Subcutaneous abdominal adipose tissue (tissue), 5 donors: ENCODE measurements around the gene ACTL8.

Experiments used
- H3K27ac ChIP-seq: one replicate; pipeline ENCODE4 v1.7.0; 2013; ENCODE audit warnings: low read depth, mild to moderate bottlenecking, inconsistent platforms, low read length, moderate library complexity
- H3K27me3 ChIP-seq, 5 donors: one replicate each; pipeline ENCODE4 v1.7.0; 2013; ENCODE audit warnings: low read length in 5 of 5, inconsistent platforms in 1 of 5; ENCODE audit not compliant: control insufficient read depth in 5 of 5, insufficient read depth in 4 of 5
- H3K36me3 ChIP-seq, 5 donors: one replicate each; pipeline ENCODE4 v1.7.0; 2013; ENCODE audit warnings: low read length in 5 of 5; ENCODE audit not compliant: control insufficient read depth in 5 of 5, insufficient read depth in 5 of 5
- H3K4me1 ChIP-seq, 5 donors: one replicate each; pipeline ENCODE4 v1.7.0; 2013; ENCODE audit warnings: low read length in 5 of 5, mild to moderate bottlenecking in 3 of 5, moderate library complexity in 1 of 5; ENCODE audit not compliant: control insufficient read depth in 5 of 5, insufficient read depth in 5 of 5
- H3K4me3 ChIP-seq, 5 donors: one replicate each; pipeline ENCODE4 v1.7.0; 2013; ENCODE audit warnings: low read length in 5 of 5, low read depth in 1 of 5
- H3K9ac ChIP-seq, 5 donors: one replicate each; pipeline ENCODE4 v1.7.0; 2013; ENCODE audit warnings: low read length in 5 of 5, mild to moderate bottlenecking in 4 of 5, moderate library complexity in 3 of 5
- H3K9me3 ChIP-seq, 5 donors: one replicate each; pipeline ENCODE4 v1.7.0; 2013; ENCODE audit warnings: low read length in 5 of 5; ENCODE audit not compliant: control insufficient read depth in 5 of 5
- donor health status: healthy.
- donor health status: healthy.
- donor health status: healthy.
- donor health status: healthy.
- donor health status: healthy.

ACTL8 gene

DNA sequence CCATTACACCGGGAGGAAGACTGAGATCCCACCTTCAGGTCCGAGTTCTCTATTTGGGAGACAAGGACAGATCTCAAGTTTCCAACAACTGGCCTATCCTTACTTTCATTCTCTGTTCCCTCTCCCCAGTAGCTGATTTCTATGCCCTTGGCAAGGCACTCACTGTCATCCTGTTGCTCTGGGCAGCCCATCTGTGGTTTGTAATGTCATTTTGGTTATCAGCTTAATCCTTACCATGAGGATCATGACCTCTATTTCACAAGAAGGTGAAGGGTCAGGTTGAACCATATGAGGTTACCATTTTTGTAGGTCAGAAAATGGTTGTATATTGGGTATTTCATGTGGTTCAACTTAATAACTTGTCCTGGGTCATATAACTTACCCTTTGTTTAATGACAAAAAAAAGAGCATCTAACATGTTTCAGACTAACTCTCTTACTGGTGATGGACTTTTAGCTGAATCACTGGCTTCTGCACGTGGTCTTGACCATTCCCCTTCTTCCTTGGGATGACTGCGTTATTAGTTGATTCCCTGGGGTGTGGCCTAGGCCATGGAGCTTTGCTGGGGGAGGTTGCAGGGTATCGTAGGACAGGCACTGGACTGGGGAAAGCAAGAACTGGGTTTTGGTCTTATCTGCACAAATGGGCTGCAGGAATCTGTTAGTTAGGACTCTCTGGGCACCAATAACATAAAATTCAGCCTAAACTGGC is 120.2 kb downstream of the ACTL8 start:
- peaks cover 0 to 17% (median 14%) of the 10 kb centered on the region in 5 donors for H3K27me3 ChIP-seq
- peaks cover 0 to 4% (median 0%) of the 10 kb centered on the region in 5 donors for H3K9me3 ChIP-seq
- H3K36me3 ChIP-seq = no peaks in the 10 kb centered on the region
- no peak overlapping the region for H3K27ac ChIP-seq
- no peak overlapping the region for H3K4me3 ChIP-seq
- H3K9ac ChIP-seq = no peak overlapping the region
- no peaks in the 10 kb centered on the region for H3K4me1 ChIP-seq

DNA sequence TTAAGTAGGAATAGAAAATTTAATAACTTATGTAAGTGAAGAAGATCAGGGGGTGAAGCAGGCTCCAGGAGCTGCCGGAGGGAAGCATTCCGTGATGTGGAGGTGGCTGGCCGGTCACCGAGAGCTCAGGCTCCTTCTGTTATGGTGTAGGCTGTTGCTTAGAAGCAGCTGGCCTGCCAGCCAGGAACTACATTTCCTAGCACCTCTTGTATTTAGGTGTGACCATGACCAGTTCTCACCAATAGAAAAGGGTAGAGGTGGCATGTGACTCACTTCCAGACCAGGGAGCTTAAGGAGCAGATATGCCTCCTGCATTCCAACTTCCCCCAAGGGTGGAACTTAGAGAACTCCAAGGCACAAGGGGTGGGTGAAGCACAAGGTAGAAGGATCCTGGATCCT is 120.7 kb downstream of the ACTL8 start:
- Histone ChIP-seq H3K27ac (no peak overlapping the region), H3K4me1 (no peaks in the 10 kb centered on the region), H3K9ac (no peak overlapping the region), H3K27me3 (peaks cover 0 to 20% (median 16%) of the 10 kb centered on the region in 5 donors), H3K4me3 (no peak overlapping the region), H3K36me3 (no peaks in the 10 kb centered on the region), H3K9me3 (no peaks in the 10 kb centered on the region)
